IMR-90 (cell line): ENCODE data around the gene MCMBP.
"Not testable (repeated sequence)": the region's sequence is repeated elsewhere in the genome, so short reads cannot be mapped to it uniquely, and the experiment has no call there.

Experiments
- CTCF ChIP-seq: conservative IDR thresholded peaks from 2 replicates; pipeline ENCODE4 v1.5.1; 2012; ENCODE audit warnings: mild to moderate bottlenecking, low read depth, low read length, improper control_type of control experiment
- FOS ChIP-seq: fragments of 150-350 bp; IDR thresholded peaks from 2 replicates; pipeline ENCODE4 v1.6.1; 2016; ENCODE audit warnings: low read depth, low read length
- POLR2A ChIP-seq: IDR thresholded peaks from 2 replicates; pipeline ENCODE4 v1.6.1; 2012; ENCODE audit warnings: mild to moderate bottlenecking, low read depth, low read length
- RFX5 ChIP-seq: IDR thresholded peaks from 2 replicates; pipeline ENCODE4 v1.8.0; 2012; ENCODE audit warnings: low read depth, mild to moderate bottlenecking, low read length, moderate library complexity
- SMC3 ChIP-seq: fragments of 150-350 bp; IDR thresholded peaks from 2 replicates; pipeline ENCODE4 v1.6.1; 2016; ENCODE audit warnings: low read depth, mild to moderate bottlenecking, antibody characterized with exemption, low read length, moderate library complexity

- not testable (repeated sequence) for TF ChIP-seq POLR2A, SMC3, FOS, CTCF, RFX5
These were observed 35.1 kb upstream of the MCMBP start for GRCh38 chr10:119907695-119908094.
